H9 (cell line): ENCODE data around the gene LY6G5C. TPM values are rescaled to one million over a fixed set of nuclear protein-coding genes. Genes with fewer than 3 reads are reported as not detected.

Experiments used
- DNase-seq: peaks from one replicate; pipeline ENCODE4 v3.0.0-alpha.2; 2017
- H2AFZ ChIP-seq: one replicate; pipeline ENCODE4 v1.6.1; 2013; ENCODE audit warnings: mild to moderate bottlenecking, low read length, control low read depth, moderate library complexity
- H2AK5ac ChIP-seq: 2 replicates; pipeline ENCODE4 v1.6.1; 2013; ENCODE audit warnings: low read length, control low read depth, mixed read lengths; ENCODE audit not compliant: insufficient read length
- H2BK120ac ChIP-seq: one replicate; pipeline ENCODE4 v1.6.1; 2013; ENCODE audit warnings: low read depth, mild to moderate bottlenecking, low read length, control low read depth, inconsistent platforms; ENCODE audit not compliant: poor library complexity, severe bottlenecking
- H2BK12ac ChIP-seq: 2 replicates; pipeline ENCODE4 v1.6.1; 2013; ENCODE audit warnings: low read length, control low read depth, mixed read lengths, low read depth; ENCODE audit not compliant: insufficient read length
- H2BK15ac ChIP-seq: 2 replicates; pipeline ENCODE4 v1.6.1; 2013; ENCODE audit warnings: low read depth, low read length, control low read depth
- H2BK20ac ChIP-seq: one replicate; pipeline ENCODE4 v1.6.1; 2013; ENCODE audit warnings: low read depth, mild to moderate bottlenecking, low read length, control low read depth, inconsistent platforms; ENCODE audit not compliant: poor library complexity, severe bottlenecking
- H2BK5ac ChIP-seq: 2 replicates; pipeline ENCODE4 v1.6.1; 2013; ENCODE audit warnings: low read length, control low read depth, mixed read lengths; ENCODE audit not compliant: insufficient read length
- H3K14ac ChIP-seq: 2 replicates; pipeline ENCODE4 v1.6.1; 2013; ENCODE audit warnings: low read length, control low read depth; ENCODE audit not compliant: insufficient read depth
- H3K18ac ChIP-seq: 2 replicates; pipeline ENCODE4 v1.6.1; 2013; ENCODE audit warnings: low read depth, mild to moderate bottlenecking, mixed read lengths, low read length, control low read depth; ENCODE audit not compliant: insufficient read length
- H3K23ac ChIP-seq: 2 replicates; pipeline ENCODE4 v1.6.1; 2013; ENCODE audit warnings: low read length, control low read depth, mixed read lengths, low read depth; ENCODE audit not compliant: insufficient read length
- H3K23me2 ChIP-seq: 2 replicates; pipeline ENCODE4 v1.6.1; 2013; ENCODE audit warnings: low read depth, mild to moderate bottlenecking, mixed read lengths, low read length, control low read depth; ENCODE audit not compliant: insufficient read length, poor library complexity, severe bottlenecking
- H3K27ac ChIP-seq: 2 replicates; pipeline ENCODE4 v1.5.1; 2013; ENCODE audit warnings: low read length, control low read depth, mixed read lengths, low read depth; ENCODE audit not compliant: insufficient read length
- H3K27me3 ChIP-seq: 2 replicates; pipeline ENCODE4 v1.6.1; 2013; ENCODE audit warnings: low read length, control low read depth, inconsistent platforms; ENCODE audit not compliant: insufficient read depth
- H3K4ac ChIP-seq: 2 replicates; pipeline ENCODE4 v1.6.1; 2013; ENCODE audit warnings: low read depth, mild to moderate bottlenecking, control low read depth, inconsistent platforms, low read length, moderate library complexity
- H3K4me1 ChIP-seq: 2 replicates; pipeline ENCODE4 v1.6.1; 2013; ENCODE audit warnings: low read length, control low read depth, inconsistent platforms; ENCODE audit not compliant: insufficient read depth
- H3K4me2 ChIP-seq: 2 replicates; pipeline ENCODE4 v1.6.1; 2013; ENCODE audit warnings: low read length, control low read depth, mixed read lengths; ENCODE audit not compliant: insufficient read length, insufficient read depth
- H3K56ac ChIP-seq: 2 replicates; pipeline ENCODE4 v1.6.1; 2013; ENCODE audit warnings: low read depth, mild to moderate bottlenecking, mixed read lengths, low read length, control low read depth; ENCODE audit not compliant: insufficient read length
- H3K79me1 ChIP-seq: 2 replicates; pipeline ENCODE4 v1.6.1; 2013; ENCODE audit warnings: low read depth, mild to moderate bottlenecking, moderate library complexity, low read length, control low read depth, inconsistent platforms; ENCODE audit not compliant: insufficient read depth, poor library complexity, severe bottlenecking
- H3K79me2 ChIP-seq: 2 replicates; pipeline ENCODE4 v1.6.1; 2013; ENCODE audit warnings: low read length, control low read depth, inconsistent platforms; ENCODE audit not compliant: insufficient read depth
- H3K9ac ChIP-seq: 2 replicates; pipeline ENCODE4 v1.6.1; 2013; ENCODE audit warnings: low read length, control low read depth, mixed read lengths; ENCODE audit not compliant: insufficient read length; ENCODE audit errors: extremely low read depth
- H3K9me3 ChIP-seq: one replicate; pipeline ENCODE4 v1.6.1; 2013; ENCODE audit warnings: low read depth, low read length, inconsistent platforms; ENCODE audit not compliant: control insufficient read depth
- H3T11ph ChIP-seq: one replicate; pipeline ENCODE4 v1.6.1; 2013; ENCODE audit warnings: mild to moderate bottlenecking, low read length, control low read depth, inconsistent platforms
- H4K20me1 ChIP-seq: one replicate; pipeline ENCODE4 v1.6.1; 2013; ENCODE audit not compliant: control insufficient read depth, insufficient read length, insufficient read depth
- H4K5ac ChIP-seq: 2 replicates; pipeline ENCODE4 v1.6.1; 2013; ENCODE audit warnings: low read depth, mild to moderate bottlenecking, mixed read lengths, low read length, control low read depth; ENCODE audit not compliant: insufficient read length
- H4K8ac ChIP-seq: replicated peaks from 2 replicates; pipeline ENCODE4 v1.6.1; 2013; ENCODE audit warnings: low read length, control low read depth, mixed read lengths, low read depth; ENCODE audit not compliant: insufficient read length
- H4K91ac ChIP-seq: 2 replicates; pipeline ENCODE4 v1.6.1; 2013; ENCODE audit warnings: low read depth, mild to moderate bottlenecking, moderate library complexity, mixed read lengths, low read length, control low read depth; ENCODE audit not compliant: insufficient read length
- H3K27ac Mint-ChIP-seq, 3 experiments: 2 replicates in 2 of 3; 3 replicates in 1 of 3; pipeline ENCODE4 v1.8.0; 2020 to 2021; ENCODE audit warnings: mixed read lengths in 3 of 3, mild to moderate bottlenecking in 1 of 3, moderate library complexity in 1 of 3
- H3K27me3 Mint-ChIP-seq: 2 replicates; pipeline ENCODE4 v1.8.0; 2021; ENCODE audit warnings: low read depth, mild to moderate bottlenecking, moderate library complexity, mixed read lengths
- H3K36me3 Mint-ChIP-seq, 3 experiments: 2 replicates in 2 of 3; 3 replicates in 1 of 3; pipeline ENCODE4 v1.8.0; 2020 to 2021; ENCODE audit warnings: low read depth in 3 of 3, mixed read lengths in 3 of 3; ENCODE audit not compliant: insufficient read depth in 1 of 3
- H3K4me1 Mint-ChIP-seq, 2 experiments: 2 replicates each; pipeline ENCODE4 v1.8.0; 2020; ENCODE audit warnings: mixed read lengths in 2 of 2
- H3K4me3 Mint-ChIP-seq, 2 experiments: 2 replicates in 1 of 2; 3 replicates in 1 of 2; pipeline ENCODE4 v1.8.0; 2020 to 2021; ENCODE audit warnings: mild to moderate bottlenecking in 2 of 2, mixed read lengths in 2 of 2, moderate library complexity in 1 of 2
- H3K9me3 Mint-ChIP-seq, 2 experiments: 2 replicates in 1 of 2; 3 replicates in 1 of 2; pipeline ENCODE4 v1.8.0; 2020; ENCODE audit warnings: mild to moderate bottlenecking in 2 of 2, mixed read lengths in 2 of 2, moderate library complexity in 1 of 2
- CTCF ChIP-seq: fragments of 200-600 bp; sonication (generic); conservative IDR thresholded peaks from 3 replicates; pipeline ENCODE4 v1.8.0; 2021; ENCODE audit warnings: antibody characterized with exemption, mild to moderate bottlenecking
- WGBS: extraction: QIAGEN DNeasy Blood & Tissue Kit; methylation state at CpG from one replicate; pipeline ENCODE4 v1.1.7; 2013; ENCODE audit warnings: missing lambda C conversion rate, low lambda C conversion rate, mixed read lengths; ENCODE audit not compliant: insufficient read length; ENCODE audit errors: extremely low coverage; 5-methylcytosine and 5-hydroxymethylcytosine counted together
- total RNA-seq: library from RNA; stranded (reverse); gene quantifications from 2 replicates; pipeline ENCODE4 v1.2.1, GENCODE V29; 2021

LY6G5C gene
- total RNA-seq, 1 experiment from 2014 or later = 2.2 TPM

- peaks cover 71 to 98% (median 95%) of the 10 kb centered on the region in 3 experiments for H3K36me3 Mint-ChIP-seq
Observed at GRCh38 chr6:31633447-31633846, 47.4 kb downstream of the LY6G5C start.

More at GRCh38 chr6:31633447-31633846, 47.4 kb downstream of the LY6G5C start:
- no peak overlapping the region for H3K27ac ChIP-seq
- no peak overlapping the region for H3K14ac ChIP-seq
- no peak for TF ChIP-seq CTCF
- no peaks in the 10 kb centered on the region for H3K9me3 ChIP-seq
- H2AK5ac ChIP-seq = no peak overlapping the region
- no peaks in the 10 kb centered on the region for H3K79me2 ChIP-seq
- H4K5ac ChIP-seq = no peak overlapping the region
- no peak overlapping the region for H2BK12ac ChIP-seq
- no peak overlapping the region for H3K18ac ChIP-seq
- no peaks in the 10 kb centered on the region for H3K27me3 ChIP-seq
- H4K8ac ChIP-seq = no peak overlapping the region
- no peak overlapping the region for H3K9ac ChIP-seq
- no peak overlapping the region for H3K4me2 ChIP-seq
- DNase-seq = no peak
- H3K4me1 ChIP-seq = no peaks in the 10 kb centered on the region
- no peak overlapping the region for H3T11ph ChIP-seq
- no peak overlapping the region for H3K56ac ChIP-seq
- H2AFZ ChIP-seq = no peak overlapping the region
- Mint-ChIP-seq H3K27me3 (no peaks in the 10 kb centered on the region), H3K9me3 (no peaks in the 10 kb centered on the region), H3K27ac (peak overlapping the region in 1 of 3 experiments; percentile 93; a peak in 1 of 7 replicates), H3K4me1 (0 out of 4 replicates have a peak, but pooled peaks cover 0 to 3% of the 10 kb centered on the region in 2 experiments), H3K4me3 (no peak overlapping the region; a peak in 1 of 5 replicates)
- peaks cover 2% of the 10 kb centered on the region for H4K20me1 ChIP-seq
- H2BK120ac ChIP-seq = no peak overlapping the region
- no peak overlapping the region for H3K23ac ChIP-seq
- no peaks in the 10 kb centered on the region for H3K79me1 ChIP-seq
- no peak overlapping the region for H3K4ac ChIP-seq
- H2BK15ac ChIP-seq = no peak overlapping the region
- no CpG with 5 or more reads among the region's 7 CpGs for WGBS
- no peak overlapping the region for H2BK20ac ChIP-seq
- H3K23me2 ChIP-seq = no peaks in the 10 kb centered on the region
- no peak overlapping the region for H4K91ac ChIP-seq
- H2BK5ac ChIP-seq = no peak overlapping the region
